ENCODE data around the gene CCDC116.
"Not testable (repeated sequence)": the region's sequence is repeated elsewhere in the genome, so short reads cannot be mapped to it uniquely, and the experiment has no call there.

The CCDC116 gene, protein sequence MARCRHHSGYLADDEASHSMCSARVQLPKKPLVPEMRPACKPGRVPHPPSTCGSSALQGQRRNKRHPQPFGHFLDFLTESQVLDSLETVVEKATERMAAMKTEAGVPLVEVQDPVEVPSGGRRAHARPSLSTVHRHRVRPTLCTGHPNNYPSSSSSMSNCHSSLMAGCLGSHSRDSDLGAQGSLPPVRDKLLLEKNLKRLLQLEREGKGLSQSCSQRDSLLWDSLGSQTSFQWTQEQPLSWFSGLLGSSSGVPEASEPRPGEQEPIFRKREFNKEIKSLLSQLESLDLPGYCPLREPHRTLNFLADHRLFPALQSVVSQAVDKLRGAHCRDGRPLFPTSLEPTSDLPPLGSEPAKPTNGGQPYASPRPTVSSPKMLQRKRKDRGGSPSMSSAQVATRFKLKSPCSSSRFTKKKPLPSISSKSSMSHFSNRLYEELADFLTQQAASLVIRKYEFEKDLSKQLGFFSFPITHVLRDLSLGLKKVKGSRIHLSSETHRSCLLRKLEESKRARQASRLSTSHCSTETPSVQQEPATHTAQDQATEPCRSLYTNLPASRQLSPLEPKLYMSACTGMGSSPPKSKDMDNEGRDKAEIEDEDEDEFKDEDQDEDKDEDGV

DNA sequence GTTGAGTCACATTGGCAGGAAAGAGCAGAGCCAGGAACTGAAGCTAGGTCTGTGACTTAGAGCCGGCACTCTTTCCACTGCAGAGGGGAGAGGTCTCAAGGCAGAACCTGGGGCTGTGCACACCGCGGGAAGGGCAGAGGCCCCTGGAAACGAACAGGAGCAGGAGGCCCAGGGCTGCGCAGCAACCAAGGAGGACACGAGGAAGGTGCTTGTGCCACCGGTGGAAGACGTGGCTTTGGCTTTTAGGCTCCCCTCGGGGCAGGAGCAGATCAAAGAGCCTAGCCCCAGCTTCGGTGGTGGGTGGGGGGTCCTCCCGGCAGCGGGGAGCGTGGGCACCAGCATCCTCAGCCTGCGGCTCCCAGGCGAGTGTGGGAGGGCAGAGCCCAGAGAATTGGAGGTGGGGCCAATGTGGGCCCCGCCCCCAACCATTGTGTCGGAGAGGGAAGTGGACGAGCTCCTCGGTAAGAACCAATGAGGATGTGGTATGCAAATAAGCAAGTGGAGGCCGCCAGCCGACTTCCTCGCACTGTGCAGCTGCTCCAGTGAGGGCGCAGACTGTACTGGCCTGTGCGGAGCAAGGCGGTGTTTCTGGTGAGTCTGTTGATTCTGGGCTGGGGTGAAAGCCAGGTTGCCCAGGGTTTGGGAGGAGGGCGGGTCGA lies at the start of gene CCDC116:
TSS of gene CCDC116 (plus strand) at position 524 of the 659 bp plus-strand sequence. CDS start 422 bp downstream, outside the sequence.
- DNase-seq (ENCODE audit: low read depth in 2 of 3, low spot score in 1 of 3): peak in 2 of 3 donors; percentile 48 to 61

DNA sequence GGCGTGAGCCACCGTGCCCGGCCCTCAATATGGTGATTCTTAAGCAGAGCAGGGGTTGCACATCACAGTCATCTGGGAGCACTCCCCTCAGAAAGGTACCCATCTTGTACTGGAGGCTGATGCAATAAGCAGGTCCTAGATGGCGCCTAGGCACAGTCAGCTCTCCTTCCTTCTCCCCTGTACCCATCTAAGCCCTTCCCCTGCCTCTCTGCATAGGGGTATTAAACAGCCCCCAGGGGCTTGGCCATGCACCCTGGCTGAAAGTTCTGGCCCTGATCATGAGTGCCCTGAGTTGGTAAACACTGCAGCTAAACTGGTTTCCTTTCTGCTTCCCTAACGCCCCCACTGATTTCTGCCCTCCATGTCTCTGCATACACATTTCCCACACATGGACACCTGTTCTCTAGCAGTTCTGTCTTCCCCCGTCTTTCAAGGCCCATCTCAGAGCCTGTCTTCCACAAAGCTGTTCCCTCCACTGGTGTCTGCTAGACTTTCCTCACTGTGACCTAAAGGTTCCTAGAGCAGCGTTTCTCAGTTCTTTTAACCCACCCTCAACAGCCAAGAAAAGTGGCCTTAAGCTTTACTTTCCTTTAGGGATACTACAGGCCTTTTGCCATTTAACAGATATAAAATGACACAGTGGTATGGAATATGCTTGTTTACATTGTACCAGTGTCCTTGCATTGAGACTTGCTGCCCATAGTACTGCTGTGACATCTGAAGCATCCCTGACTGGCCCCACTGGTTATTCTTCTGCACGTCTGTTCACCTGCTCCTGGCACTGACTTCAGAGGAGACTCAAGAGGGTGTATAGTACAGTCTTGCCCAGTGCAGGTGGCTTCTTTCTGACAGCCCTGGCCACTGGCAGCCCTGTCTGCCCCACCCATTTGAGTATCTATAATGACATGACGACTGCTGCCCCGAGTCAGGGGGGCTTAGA lies 49.5 kb upstream of the CCDC116 start:
- DNase-seq (ENCODE audit: low read depth in 2 of 3, low spot score in 1 of 3): no peak

DNA sequence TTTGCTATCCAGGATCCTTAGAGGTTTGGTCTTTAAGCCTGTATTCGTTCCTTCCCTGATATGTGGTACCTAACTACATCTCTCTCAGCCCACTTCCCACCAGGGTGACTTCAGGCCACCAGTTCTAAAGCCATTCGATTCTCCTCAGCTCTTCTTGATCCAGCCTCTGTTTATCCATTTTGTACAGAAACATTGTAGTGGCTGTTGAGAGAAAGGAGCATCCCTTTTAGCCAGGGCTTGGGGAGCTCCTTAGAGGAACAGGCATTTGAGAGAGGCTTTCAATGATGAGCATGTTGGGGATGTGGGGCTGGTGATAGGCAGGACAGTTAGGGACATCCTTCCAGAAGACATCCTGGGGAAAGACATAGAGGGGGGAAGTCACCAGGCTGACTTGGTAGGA lies 47.2 kb upstream of the CCDC116 start:
- no peak for DNase-seq (ENCODE audit: low read depth in 2 of 3, low spot score in 1 of 3)

DNA sequence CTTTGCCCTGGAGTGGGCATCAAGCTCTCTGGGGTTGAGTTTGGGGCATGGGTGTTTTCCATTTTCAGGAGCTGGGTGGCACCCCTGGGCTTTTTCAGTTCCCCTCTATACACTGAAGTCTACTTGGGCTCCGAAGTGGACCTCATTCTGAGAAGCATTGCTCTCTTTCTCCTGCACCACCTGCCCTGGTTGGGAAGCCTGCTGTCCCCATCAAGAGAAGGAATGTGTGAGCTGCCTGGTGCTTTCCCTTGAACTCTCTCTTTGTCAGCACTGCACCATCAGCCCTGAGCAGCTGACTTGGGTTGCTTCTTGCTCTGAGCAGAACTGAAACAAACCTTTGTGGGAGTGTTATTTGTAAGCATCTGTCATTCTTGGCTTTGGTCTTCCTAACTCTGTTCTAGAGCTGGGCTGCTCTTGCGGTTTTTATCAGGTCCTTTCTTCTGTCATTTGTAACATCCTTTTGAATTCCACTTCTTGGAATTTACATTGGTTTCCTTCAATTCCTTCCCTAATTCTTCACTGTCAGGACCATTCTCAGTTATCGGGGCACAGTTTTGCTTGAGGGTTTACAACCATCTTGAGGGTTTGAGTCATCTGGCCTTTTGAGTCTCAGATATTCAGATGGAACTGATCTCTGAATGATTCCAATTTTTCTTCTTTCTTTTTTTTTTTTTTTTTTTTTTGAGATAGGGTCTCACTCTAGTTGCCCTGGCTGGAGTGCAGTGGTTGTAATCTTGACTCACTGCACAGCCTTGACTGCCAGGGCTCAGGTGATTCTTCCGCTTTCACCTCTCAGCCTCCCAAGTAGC lies 44.6 kb upstream of the CCDC116 start:
- DNase-seq (ENCODE audit: low read depth in 2 of 3, low spot score in 1 of 3): peak; percentile 40 to 56 (median 43)

DNA sequence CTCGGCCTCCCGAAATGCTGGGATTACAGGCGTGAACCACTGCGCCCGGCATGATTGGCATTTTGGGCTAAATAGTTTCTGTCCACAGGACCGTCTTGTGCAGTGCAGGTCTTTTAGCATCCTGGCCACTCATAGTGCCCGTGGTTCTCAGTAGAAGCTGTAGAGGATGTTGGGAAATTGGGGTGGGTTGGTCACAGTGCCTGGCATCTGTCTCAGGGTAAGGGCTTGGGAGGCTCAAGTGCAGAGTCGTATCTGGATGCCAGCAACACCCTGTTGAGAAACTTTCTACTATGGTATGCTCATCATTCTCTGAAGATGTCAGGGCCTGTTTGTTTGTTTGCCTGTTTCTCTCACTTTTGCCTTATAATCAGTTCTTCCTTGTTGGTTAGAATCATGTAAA lies 43.2 kb upstream of the CCDC116 start:
- no peak for DNase-seq (ENCODE audit: low read depth in 2 of 3, low spot score in 1 of 3)

DNA sequence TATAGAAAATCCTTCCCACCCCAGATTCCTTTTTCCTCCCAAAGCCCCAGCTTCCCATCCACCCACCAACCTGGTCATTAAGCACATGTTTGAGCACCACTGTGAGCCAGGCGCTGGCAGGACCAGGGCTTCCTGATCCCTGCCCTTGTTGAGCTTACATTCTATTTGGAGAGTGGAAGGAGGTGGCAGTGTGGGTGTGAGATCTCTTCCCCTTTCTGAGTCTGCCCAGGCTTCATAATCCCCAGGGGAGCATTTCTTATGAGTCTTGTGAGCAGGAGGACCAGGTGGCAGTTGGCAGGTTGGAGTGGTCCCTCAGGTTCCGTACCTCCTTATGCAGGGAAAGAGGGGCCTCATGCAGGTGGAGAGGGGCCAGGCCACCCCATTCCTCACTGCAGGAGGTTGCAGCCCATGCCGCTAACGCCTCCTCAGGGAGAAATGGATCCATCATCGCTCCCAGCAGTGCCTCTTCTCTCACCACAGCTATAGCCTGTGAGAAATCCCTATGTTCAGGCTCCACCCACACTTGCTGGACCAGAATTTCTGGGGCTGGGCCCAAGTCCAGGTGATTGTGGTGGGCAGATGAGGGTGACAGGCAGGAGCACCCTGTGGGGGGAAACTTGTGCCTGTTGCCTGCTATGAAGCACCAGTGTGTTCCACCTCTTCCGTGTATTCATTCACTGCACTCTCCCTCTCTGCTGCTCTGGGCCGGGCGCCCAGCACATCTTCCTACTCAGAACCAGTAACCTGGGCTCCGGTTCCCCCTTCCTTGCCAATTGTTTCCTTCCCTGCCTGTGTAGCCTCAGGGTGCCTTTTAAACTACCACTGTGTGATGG lies 41.5 kb upstream of the CCDC116 start:
- DNase-seq (ENCODE audit: low read depth in 2 of 3, low spot score in 1 of 3): no peak

DNA sequence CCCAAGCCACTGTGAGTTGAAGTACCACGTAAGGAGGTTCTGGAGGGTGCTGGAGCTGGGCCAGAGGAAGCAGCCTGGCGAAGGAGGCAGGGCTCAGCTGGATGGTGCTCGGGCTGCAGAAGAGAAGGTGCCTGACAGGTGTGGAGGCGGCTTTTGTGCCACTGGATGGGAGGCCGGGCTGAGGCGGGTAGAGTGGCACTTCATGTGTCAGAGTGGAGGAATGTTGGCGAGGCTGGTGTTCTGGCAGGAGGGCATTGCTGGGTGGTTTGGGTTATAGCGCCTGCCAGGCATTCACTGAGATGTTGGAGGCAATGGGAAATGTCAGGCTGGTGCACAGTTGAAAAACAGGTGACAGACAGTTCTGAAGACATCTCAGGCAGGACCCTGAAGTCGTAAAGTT lies 40.9 kb upstream of the CCDC116 start:
- DNase-seq (ENCODE audit: low read depth in 2 of 3, low spot score in 1 of 3): no peak

DNA sequence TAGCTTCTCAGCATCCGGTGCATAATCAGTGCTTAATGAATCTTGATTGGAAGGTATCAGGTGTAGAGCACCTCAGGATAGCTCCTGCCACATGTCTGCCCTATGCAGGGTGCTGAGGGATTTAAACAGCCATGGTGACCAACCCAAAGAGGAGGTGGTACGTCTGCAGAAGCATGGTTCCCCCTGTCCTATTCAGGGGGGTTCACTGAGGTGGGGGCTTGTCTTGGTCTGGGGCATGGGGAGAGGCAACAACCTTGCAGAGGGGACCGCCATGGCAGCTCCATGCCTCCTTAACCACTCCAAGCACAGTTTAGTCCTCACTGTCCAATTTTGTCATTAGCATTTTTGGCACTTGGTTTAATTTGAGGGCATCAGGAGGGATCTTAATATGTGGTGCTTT lies 40.1 kb upstream of the CCDC116 start:
- DNase-seq (ENCODE audit: low read depth in 2 of 3, low spot score in 1 of 3): no peak

DNA sequence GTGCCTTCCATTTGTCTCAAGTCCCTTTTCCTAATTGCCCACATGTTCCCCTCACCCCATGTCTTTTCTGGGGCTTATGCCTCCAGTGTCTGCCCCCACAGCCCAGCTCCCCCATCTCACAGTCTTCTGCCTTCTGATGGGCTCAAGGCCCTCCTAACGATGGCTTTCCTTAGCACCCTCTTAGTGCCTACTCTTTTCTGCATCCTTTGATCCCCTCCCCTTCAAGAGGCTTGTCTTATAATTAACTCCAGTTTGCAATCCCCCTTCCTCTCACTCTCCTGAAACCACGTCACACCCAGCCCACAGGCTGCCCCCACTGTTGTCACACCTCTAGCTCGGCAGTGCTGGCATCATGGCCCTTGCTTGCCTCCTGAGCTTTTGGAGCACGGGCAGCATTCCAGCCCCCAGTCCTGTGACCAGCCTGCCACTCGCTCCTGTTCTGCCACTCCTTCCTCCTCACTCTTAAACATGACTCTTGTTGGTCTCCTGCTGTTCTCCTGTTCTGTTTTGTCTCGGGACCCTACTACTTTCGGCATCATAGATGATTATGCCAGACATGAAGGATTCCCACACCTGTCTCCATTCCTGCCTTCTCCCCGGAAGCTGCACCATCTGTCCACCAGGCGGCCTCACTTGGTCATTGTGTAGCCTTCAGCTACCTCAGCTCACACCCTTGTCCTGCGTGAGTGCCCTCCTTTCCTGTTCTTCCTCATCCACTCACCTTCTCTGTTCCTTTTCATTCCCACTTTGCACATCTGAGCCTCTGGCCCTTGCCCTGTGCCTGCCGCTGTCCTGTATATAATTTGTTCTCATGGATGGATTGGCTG lies 38.9 kb upstream of the CCDC116 start:
- DNase-seq (ENCODE audit: low read depth in 2 of 3, low spot score in 1 of 3): no peak

DNA sequence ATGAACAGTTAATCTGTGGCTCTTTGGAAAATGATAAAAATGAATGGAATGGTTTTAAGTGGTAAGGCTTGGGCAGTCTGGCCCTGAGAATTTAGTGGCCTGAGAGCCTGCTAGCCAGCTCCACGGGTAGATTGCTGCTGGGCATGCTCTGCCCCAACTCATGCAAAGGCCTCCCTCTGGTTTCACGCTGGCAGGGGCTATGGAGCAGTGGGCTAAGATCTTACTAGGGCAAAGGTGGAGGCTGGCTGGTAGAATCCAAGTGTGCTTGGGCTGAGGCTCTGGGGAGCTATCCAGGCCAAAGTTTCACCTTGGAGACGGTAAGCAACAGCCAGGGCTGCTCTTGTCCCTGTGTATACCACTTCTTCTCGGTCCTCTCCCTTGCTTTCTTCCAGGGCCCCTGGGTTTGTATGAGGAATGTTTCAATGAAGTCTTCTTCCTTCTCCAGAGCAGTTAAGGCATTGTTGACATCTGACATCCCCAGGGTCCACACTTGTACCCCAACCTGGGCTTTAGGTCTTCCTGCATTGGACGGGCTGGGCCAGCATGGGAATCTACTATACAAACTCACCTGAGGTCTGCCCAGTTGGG lies 37.6 kb upstream of the CCDC116 start:
- no peak for DNase-seq (ENCODE audit: low read depth in 2 of 3, low spot score in 1 of 3)

DNA sequence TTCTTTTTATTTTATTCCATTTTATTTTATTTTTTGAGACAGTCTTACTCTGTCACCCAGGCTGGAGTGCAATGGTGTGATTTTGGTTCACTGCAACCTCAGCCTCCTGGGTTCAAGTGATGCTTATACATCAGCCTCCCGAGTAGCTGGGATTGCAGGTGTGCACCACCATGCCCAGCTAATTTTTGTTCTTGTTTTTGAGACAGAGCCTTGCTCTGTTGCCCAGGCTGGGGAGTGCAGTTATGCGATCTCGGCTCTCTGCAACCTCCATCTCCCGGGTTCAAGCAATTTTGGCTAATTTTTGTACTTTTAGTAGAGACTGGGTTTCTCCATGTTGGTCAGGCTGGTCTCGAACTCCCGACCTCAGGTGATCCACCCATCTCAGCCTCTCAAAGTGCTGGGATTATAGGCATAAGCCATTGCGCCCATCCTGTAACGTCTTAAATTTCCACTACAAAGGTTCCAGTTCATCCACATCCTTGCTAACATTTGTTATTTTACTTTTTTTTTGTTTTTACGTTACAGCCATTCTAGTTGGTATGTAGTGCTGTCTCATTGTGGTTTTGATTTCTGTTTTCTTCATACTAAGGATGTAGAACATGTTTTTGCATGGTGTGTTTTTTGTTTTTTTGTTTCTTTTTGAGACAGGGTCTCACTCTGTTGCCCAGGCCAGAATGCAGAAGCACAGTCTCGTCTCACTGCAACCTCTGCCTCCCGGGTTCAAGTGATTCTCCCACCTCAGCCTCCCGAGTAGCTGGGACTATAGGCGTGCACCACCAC lies 36.0 kb upstream of the CCDC116 start:
- not testable (repeated sequence) for DNase-seq (ENCODE audit: low read depth in 2 of 3, low spot score in 1 of 3)

DNA sequence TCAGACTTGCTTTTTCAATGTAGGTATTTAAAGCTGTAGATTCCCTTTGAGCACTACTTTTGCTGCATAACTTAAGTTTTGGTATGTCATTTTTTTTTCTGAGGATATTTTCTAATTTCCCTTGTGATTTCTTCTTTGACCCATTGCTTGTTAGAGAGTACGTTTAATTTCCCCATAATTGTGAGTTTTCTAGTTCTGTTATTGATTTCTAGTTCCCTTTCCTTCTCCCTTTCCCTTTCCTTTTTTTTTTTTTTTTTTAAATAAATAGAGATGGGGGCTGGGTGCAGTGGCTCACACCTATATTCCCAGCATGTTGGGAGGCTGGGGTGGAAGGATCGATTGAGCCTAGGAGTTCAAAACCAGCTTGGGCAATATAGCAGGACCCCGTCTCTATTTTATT lies 34.3 kb upstream of the CCDC116 start:
- no peak for DNase-seq (ENCODE audit: low read depth in 2 of 3, low spot score in 1 of 3)

DNA sequence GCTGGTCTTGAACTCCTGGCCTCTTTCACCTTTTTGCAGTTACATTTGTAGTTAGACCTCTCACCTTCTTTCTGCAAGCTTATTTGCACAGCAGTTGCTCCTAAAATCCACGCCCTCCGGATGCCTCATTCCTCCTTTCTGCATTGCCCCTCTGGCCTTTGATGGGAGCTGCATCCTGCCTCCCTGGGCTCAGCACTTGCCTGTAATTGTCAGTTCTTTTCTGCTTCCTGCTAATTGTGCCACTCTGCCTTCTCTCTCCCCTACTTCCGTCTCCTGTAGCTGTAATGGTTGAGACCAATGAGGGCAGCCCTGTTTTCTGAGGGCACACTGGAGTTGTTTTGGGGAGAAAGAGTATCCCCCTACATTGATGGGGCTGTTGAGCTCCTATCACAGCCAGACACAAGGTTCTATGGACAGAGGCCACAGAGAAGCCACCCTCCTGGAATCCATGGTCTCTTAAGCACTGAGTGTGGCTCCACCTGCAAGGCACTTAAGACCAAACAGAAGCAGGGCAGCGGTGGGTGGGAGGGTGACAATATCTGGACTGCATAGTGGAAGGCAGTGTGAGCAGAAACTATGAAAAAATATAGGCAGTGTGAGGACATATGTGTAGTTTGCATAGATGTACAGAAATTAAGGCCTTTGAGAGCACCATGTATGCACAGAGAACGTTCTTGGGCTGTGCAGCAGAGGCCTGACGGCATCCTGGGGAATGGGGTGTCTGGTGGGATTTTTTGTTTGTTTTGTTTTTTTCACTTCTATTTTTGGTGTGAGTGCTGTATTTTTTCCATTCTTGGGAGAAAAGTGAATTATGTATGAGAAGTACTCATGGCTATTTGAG lies 33.3 kb upstream of the CCDC116 start:
- no peak for DNase-seq (ENCODE audit: low read depth in 2 of 3, low spot score in 1 of 3)

DNA sequence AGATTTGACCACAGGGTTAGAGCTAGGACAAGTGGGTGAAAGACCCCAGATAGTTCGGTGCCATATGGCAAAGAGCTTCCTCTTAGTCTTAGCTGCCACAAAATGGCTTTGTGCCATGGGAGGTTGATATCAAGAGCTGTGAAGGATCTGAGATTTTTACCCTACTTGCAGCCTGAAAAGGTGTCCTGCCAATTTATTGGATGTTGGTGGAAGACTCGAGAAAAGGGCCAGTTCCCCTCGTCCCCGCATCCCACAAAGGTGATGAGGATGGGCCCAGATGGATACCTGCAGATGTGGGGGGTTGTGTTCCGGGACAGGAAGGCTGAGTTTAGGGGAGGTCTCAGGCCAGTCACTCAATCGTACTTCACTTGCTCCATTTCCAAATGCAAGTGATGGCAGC lies 30.0 kb upstream of the CCDC116 start:
- DNase-seq (ENCODE audit: low read depth in 2 of 3, low spot score in 1 of 3): no peak

DNA sequence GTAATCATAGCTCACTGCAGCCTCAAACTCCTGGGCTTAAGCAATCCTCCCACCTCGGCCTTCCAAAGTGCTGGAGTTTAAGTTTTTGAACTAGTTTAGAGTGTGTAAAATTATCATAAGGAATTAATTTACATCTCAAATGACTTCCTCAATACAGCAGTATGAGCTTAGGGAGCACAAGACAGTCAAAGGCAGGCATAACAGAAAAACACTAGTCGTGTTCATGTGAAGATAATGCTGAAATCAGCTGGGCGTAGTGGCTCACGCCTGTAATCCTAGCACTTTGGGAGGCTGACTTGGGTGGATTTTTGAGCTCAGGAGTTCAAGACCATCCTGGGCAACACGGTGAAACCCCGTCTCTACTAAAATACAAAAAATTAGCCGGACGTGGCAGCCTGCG lies 28.6 kb upstream of the CCDC116 start:
- DNase-seq (ENCODE audit: low read depth in 2 of 3, low spot score in 1 of 3): no peak

DNA sequence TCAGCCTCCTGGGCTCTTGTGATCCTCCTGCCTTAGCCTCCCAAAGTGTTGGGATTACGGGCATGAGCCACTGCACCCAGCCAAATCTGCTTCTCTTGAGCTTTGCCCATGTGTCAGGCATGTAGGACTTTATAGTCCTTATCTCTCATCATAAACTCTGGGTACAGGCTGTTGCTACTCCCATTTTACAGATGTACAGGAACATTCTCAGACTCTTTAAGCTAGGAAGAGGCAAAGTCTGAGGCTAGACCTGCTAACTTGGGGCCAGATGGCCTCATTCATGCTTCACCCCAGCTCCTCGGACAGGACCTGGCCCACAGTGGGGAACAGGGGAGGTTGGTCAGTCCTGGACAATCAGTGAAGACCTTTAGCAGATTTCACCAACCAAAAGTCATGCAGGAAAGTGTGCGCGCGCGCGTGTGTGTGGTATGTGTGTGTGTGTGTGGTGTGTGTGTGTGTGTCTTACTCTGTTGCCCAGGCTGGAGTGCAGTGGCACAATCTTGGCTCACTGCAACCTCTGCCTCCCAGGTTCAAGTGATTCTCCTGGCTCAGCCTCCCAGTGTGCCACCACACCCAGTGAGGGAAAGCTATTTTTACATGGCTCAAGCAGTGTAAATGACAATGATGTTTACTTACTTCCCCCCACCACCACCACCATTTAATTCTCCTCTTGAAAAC lies 26.5 kb upstream of the CCDC116 start:
- DNase-seq (ENCODE audit: low read depth in 2 of 3, low spot score in 1 of 3): no peak

Measured in stimulated activated CD4-positive, alpha-beta T cell treated with anti-CD3 and anti-CD28 coated beads, Interleukin-12 subunit alpha, Interleukin-12 subunit beta, amount 100 ng/mL, for 48 hours (primary cell).